Measurements from ENCODE around the gene GRM5. TPM values are rescaled to one million over a fixed set of nuclear protein-coding genes. Genes with fewer than 3 reads are reported as not detected.
"Not testable (repeated sequence)": the region's sequence is repeated elsewhere in the genome, so short reads cannot be mapped to it uniquely, and the experiment has no call there.

Gene GRM5
- under 0.01 TPM in 1 of 2 replicates, not detected in the other for total RNA-seq (2014; rRNA removed; shearing (Covaris generic))

- DNase-seq (ENCODE audit: low read depth): not testable (repeated sequence)
Observed at GRCh38 chr11:89065651-89066201, at the start of gene GRM5. Gene GRM5, minus strand, starts transcription at chr11:89065982. Its CDS starts 18,110 bp downstream, at chr11:89047872.

- DNase-seq (ENCODE audit: low read depth): peak; percentile 6
Observed at GRCh38 chr11:89097956-89098355, 32.2 kb upstream of the GRM5 start.

GRCh38 chr11:89093806-89094205 is 28.0 kb upstream of the GRM5 start:
- DNase-seq (ENCODE audit: low read depth): not testable (repeated sequence)

- not testable (repeated sequence) for DNase-seq (ENCODE audit: low read depth)
Observed at GRCh38 chr11:89084951-89085350, 19.2 kb upstream of the GRM5 start.

GRCh38 chr11:89070911-89071310 is 5.1 kb upstream of the GRM5 start:
- not testable (repeated sequence) for DNase-seq (ENCODE audit: low read depth)

- DNase-seq (ENCODE audit: low read depth): no peak
Observed at GRCh38 chr11:89067264-89067663, 1.5 kb upstream of the GRM5 start.

GRCh38 chr11:89065066-89065465 is 716 bp downstream of the GRM5 start:
- no peak for DNase-seq (ENCODE audit: low read depth)

GRCh38 chr11:89063481-89063951 is 2.3 kb downstream of the GRM5 start:
- not testable (repeated sequence) for DNase-seq (ENCODE audit: low read depth)

GRCh38 chr11:89062771-89063298 is 2.9 kb downstream of the GRM5 start:
- DNase-seq (ENCODE audit: low read depth): not testable (repeated sequence)

- DNase-seq (ENCODE audit: low read depth): not testable (repeated sequence)
Observed at GRCh38 chr11:89061839-89062238, 3.9 kb downstream of the GRM5 start.

- DNase-seq (ENCODE audit: low read depth): not testable (repeated sequence)
Observed at GRCh38 chr11:89057406-89057805, 8.4 kb downstream of the GRM5 start.

GRCh38 chr11:89052220-89052619 is 13.6 kb downstream of the GRM5 start:
- DNase-seq (ENCODE audit: low read depth): no peak

GRCh38 chr11:89047159-89047558 is 18.6 kb downstream of the GRM5 start:
- not testable (repeated sequence) for DNase-seq (ENCODE audit: low read depth)

GRCh38 chr11:89043861-89044588 is 21.8 kb downstream of the GRM5 start:
- not testable (repeated sequence) for DNase-seq (ENCODE audit: low read depth)

GRCh38 chr11:89029671-89030070 is 36.1 kb downstream of the GRM5 start:
- DNase-seq (ENCODE audit: low read depth): not testable (repeated sequence)

- DNase-seq (ENCODE audit: low read depth): no peak
Observed at GRCh38 chr11:89021339-89021738, 44.4 kb downstream of the GRM5 start.

GRCh38 chr11:89019827-89020547 is 45.8 kb downstream of the GRM5 start:
- DNase-seq (ENCODE audit: low read depth): not testable (repeated sequence)

GRCh38 chr11:89016214-89016613 is 49.6 kb downstream of the GRM5 start:
- no peak for DNase-seq (ENCODE audit: low read depth)

GRCh38 chr11:89015614-89016013 is 50.2 kb downstream of the GRM5 start:
- DNase-seq (ENCODE audit: low read depth): no peak

GRCh38 chr11:89000852-89001251 is 64.9 kb downstream of the GRM5 start:
- DNase-seq (ENCODE audit: low read depth): not testable (repeated sequence)

- no peak for DNase-seq (ENCODE audit: low read depth)
Observed at GRCh38 chr11:88979641-88980040, 86.1 kb downstream of the GRM5 start.

GRCh38 chr11:88978992-88979391 is 86.8 kb downstream of the GRM5 start:
- not testable (repeated sequence) for DNase-seq (ENCODE audit: low read depth)

Data from RPMI7951 (cell line).